Measurements from ENCODE around the gene MYO10.

- TF ChIP-seq CTCF (IDR thresholded peaks at IDR 0.05; ENCODE audit: poor library complexity) = no peak
- TF ChIP-seq EZH2 (IDR thresholded peaks at IDR 0.05; ENCODE audit: borderline replicate concordance) = no peak
These were observed 267.9 kb downstream of the MYO10 start for GRCh38 chr5:16668194-16668593.
